ENCODE data around the gene APBB1IP.
"Not testable (repeated sequence)": the region's sequence is repeated elsewhere in the genome, so short reads cannot be mapped to it uniquely, and the experiment has no call there.

DNA sequence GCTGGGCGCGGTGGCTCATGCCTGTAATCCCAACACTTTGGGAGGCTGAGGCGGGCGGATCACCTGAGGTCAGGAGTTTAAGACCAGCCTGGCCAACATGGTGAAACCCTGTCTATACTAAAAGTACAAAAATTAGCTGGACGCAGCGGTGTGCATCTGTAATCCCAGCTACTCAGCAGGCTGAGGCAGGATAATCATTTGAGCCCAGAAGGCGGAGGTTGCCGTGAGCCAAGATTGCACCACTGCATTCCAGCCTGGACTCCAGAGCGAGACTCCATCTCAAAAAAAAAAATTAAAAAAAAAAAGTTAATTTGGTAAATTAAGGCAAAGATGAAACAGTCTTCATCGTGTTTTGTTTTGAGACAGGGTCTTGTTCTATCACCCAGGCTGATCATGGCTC, 66.3 kb downstream of the APBB1IP start:
- TF ChIP-seq, protein P1, sequence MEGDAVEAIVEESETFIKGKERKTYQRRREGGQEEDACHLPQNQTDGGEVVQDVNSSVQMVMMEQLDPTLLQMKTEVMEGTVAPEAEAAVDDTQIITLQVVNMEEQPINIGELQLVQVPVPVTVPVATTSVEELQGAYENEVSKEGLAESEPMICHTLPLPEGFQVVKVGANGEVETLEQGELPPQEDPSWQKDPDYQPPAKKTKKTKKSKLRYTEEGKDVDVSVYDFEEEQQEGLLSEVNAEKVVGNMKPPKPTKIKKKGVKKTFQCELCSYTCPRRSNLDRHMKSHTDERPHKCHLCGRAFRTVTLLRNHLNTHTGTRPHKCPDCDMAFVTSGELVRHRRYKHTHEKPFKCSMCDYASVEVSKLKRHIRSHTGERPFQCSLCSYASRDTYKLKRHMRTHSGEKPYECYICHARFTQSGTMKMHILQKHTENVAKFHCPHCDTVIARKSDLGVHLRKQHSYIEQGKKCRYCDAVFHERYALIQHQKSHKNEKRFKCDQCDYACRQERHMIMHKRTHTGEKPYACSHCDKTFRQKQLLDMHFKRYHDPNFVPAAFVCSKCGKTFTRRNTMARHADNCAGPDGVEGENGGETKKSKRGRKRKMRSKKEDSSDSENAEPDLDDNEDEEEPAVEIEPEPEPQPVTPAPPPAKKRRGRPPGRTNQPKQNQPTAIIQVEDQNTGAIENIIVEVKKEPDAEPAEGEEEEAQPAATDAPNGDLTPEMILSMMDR (IDR thresholded peaks at IDR 0.05): not testable (repeated sequence)
- not testable (repeated sequence) for TF ChIP-seq POLR2A (IDR thresholded peaks at IDR 0.05)

All from heart left ventricle (tissue), 13 donors.